Measurements from ENCODE around the gene LRRTM1. TPM values are rescaled to one million over a fixed set of nuclear protein-coding genes. Genes with fewer than 3 reads are reported as not detected.

Gene LRRTM1, protein sequence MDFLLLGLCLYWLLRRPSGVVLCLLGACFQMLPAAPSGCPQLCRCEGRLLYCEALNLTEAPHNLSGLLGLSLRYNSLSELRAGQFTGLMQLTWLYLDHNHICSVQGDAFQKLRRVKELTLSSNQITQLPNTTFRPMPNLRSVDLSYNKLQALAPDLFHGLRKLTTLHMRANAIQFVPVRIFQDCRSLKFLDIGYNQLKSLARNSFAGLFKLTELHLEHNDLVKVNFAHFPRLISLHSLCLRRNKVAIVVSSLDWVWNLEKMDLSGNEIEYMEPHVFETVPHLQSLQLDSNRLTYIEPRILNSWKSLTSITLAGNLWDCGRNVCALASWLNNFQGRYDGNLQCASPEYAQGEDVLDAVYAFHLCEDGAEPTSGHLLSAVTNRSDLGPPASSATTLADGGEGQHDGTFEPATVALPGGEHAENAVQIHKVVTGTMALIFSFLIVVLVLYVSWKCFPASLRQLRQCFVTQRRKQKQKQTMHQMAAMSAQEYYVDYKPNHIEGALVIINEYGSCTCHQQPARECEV
- not detected in 2 replicates for total RNA-seq

DNA sequence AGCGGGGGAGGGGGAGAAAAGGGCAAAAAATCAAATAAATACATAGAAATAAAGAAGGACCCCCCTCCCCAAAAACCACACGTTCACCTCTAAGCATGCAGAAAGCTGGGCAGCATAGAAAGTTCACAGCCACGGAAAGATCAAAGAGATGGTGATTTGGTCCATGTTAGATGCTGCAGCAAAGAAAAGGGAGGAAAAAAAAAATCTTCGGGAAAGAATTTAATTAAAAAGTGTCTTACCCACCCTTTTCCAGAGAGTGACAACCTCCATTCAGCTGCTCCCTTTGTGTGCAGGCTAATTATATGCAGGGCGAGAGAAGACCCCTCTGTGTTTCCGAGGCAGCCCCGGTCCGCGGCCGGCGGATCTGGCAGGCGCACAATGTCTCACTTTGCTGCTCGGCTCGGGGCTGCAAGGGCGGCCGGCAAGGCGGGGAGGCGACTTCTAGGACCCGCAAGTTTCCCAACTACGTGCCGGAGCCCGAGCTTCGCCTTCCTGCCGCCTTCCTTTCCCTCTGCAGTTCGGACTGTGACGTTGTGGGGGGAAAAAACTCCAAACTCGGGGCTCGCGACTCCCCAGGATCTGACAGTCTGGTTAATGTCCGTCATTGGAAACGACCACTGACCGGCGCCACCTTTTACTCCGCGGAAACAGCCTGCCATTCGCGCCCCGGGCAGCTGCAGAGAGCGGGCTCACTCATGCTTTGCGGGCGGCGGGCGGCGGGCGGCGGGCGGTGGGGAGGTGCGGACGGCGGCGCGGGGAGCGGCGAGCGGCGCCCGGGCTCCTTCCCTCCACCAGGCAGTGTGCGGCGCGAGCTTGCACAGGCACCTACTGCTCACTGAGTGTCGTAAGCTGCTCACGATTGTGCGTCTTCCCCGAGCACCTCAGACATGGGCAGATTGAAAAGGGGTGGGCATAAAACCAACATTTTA is at the start of gene LRRTM1:
Gene LRRTM1, minus strand, starts transcription at position 844 of the 929 bp plus-strand sequence. CDS start 933 bp downstream, outside the sequence.
- intact Hi-C loops (cut with micrococcal nuclease): no loop called here

DNA sequence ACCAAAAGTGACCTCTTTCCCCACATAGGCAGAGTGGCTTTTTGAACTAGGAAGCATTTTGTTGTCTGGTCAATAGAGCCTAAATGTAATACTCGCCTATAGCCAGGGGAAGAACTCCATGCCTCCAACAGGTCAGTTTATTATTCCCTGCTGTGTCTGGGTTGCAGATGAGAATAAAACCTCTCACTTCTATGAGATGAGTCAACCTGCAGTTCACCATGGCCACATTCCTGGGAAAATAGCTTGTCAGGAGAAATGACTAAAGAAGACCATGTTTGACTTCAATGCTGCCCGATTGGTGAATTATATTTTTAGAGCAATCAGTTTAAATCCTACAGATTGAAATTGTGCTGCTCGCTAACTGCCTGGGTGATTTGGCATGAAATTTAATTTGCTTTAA is 46.7 kb upstream of the LRRTM1 start:
- intact Hi-C loops (cut with micrococcal nuclease): no loop called here

DNA sequence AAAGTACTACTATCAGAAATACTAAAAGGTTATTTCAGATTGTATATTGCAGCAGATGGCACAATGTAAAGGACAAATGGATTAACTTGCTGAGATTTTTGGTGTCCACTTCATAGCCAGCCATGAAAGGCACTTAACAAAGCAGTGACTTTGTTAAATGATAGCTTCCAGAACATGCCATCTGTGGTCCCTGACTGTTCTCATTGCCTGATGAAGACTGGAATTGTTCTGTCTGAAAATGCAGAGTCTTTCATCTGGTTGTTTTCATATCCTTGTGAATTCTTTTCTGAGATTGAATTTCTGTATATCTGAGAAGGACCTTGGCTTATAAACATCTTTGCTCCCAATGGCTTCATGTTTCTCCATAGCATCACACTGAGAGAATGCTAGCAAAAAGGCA is 44.4 kb upstream of the LRRTM1 start:
- intact Hi-C loops (cut with micrococcal nuclease): no loop called here

DNA sequence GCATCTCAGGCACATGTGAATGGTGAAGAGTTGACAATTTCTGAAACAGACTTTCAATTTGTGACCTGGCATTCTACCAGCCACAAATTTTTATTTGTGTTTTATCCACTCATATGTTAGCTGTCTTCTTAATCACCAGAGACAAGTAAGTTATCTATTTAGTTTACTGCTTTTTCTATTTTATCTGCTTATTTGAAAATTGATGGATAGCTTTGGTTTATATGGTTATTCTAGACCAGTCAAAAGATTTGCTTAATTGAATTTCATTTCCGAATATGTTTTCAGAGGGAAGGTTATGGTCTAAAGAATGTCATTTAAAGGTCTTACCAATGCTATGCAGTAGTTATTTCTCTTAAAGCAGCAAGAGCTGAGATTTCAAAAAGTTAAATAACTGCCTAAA is 43.5 kb upstream of the LRRTM1 start:
- intact Hi-C loops (cut with micrococcal nuclease): no loop called here

DNA sequence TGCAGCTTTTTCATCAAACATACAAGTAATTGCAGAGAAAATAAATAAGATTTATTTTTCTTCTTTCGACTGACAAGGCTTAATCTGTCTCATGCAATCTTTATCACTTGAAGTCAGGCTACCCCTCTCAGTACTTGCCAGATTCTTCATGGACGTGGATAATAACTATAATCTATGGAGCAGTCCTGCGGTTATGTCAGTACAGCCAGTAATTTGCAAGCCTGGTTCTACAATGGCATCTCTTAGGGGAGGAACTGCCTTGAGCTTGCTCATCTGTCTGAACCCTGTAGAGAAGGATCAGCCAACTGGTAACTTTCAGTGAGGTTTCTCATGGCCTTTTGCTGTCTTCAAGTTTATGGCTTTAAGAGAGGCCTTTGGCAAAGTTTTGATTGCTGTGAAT is 35.5 kb upstream of the LRRTM1 start:
- intact Hi-C loops (cut with micrococcal nuclease): no loop called here

GRCh38 chr2:80338794-80339193 is 34.2 kb upstream of the LRRTM1 start:
- intact Hi-C loops (cut with micrococcal nuclease): no loop called here

DNA sequence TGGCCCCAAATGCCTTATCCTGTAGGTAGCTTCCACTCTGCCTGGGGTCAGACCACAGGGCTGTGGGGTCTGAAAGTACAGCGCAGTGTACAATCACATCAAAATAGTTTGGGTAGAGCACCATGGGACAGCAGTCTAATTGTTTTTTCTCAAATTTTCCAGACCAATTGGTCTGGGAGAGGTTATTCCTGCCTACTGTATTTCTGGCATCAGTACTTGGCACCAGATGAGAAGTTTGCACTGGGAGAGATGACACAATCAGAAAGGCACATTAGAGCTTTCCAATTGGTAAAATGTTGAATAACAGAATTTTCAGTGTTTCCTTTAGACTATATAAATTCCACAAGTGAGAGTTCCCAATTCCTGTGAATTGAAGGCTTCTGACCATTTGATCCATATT is 30.9 kb upstream of the LRRTM1 start:
- intact Hi-C loops (cut with micrococcal nuclease): no loop called here

DNA sequence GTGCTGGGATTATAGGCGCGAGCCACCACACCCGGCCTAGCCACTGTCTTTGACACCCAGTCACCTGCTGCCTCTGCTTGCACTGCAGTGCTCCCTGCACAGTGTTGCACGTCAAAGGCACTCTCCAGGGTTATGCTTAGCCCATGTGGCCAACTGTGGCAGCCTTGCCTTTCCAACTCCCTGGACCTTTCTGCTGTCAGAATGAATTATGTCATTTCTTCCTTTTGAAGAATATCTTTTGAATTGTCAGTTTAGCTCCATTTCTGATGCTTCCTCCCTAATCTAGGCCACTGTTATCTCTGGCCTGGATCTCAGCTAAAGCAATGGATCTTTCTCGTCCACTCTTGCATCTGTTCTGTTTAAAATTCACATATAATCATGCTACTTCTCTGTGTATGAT is 29.3 kb upstream of the LRRTM1 start:
- intact Hi-C loops (cut with micrococcal nuclease): no loop called here

DNA sequence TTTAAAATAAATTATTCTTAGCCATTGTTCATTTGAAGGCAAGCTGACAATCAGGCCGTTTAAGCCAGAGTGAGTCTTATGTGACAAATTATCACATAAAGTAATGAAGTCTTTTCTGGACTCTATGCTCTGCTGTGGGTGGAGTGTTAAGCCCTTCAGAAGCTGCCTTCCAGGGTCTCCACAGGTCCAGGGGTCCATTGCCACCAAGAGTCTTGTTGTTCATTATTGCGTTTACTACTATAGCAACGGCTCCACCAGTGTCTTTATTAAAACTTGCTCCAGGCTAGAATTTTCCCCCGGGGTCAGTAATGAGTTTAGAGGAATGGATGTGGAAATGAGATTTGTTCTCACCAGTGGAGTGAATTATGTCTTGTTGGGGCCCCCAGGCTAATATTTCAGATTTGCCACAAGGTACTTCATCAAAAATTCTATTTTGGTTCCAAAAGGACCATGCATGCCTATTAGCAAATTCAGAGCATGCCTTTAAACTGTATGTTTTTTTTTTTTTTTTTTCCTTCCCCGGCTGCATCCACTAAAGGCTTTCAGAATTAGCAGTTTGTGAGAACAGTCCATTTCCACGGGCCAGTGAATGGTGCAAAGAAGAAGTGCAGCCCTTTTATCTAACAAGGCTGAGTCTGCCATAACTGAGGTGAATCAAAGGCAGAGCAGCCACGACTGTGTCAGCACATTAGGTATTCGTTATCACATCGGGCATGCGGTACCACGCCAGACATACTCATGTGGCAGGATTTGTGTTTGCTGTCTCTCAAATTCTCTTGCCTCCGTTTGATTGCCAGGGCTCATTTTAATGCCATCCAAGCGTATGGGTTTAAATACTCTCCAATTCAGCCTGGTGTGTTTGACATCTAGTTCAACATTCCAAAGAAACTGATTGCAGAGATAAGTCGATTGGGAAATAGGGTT is 26.2 kb upstream of the LRRTM1 start:
- intact Hi-C loops (cut with micrococcal nuclease): no loop called here

DNA sequence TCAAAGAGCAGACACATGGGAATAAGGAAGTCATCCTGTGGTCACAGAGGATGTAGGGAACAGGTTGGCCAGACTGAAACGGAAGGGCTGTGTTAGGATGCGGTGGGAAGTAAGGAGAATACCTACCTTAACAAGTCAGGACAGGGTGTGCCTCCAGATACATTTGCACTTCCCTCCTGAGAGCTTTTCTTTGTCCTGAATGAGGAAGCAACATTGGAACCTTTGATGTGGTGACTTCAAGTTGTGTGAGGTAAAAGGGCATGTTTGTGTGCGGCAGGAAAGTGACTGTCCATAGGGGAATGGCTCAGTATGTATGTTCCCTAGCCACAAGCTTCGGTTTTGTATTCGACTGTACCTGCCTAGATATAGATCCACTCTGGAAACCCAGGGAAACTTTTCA is 24.9 kb upstream of the LRRTM1 start:
- intact Hi-C loops (cut with micrococcal nuclease): no loop called here

GRCh38 chr2:80328159-80328571 is 23.6 kb upstream of the LRRTM1 start:
- intact Hi-C loops (cut with micrococcal nuclease): no loop called here

DNA sequence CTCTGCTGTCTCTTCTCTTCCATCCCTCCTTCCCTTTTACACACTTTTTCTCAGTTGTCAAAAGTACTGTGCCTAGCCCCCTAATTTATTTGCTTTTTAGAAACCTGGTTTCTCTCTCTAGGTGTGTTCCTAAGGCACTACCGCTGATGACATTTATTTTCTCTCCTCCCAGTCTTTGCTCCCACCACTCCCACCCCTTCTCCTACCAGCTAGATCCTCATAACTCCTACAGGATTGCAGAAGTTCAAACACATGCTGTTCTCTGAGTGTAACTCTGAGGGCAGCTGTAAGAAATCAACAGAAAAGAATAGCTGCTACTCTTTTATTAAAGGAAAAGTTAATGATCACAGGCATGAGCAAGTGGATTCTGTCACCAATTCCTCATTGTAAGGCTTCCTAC is 22.3 kb upstream of the LRRTM1 start:
- intact Hi-C loops (cut with micrococcal nuclease): no loop called here

DNA sequence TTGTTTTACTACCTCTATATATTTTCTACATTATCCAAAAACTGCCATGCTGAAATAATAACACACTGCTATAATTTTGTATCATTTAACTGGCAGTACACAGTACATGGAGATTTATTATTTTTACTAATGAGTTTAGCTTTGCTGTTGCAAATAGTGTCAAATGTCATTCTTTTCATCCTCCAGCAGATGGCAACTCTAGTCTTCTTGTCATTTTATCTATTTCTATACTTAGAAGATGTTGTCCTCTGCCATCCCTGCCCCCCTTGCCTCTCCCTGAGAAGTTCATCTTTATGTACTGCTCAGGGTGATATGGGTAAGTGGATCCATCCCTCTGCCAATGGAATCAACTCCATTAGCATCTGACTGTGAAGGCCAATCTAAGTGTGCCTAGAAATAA is 21.7 kb upstream of the LRRTM1 start:
- intact Hi-C loops (cut with micrococcal nuclease): no loop called here

DNA sequence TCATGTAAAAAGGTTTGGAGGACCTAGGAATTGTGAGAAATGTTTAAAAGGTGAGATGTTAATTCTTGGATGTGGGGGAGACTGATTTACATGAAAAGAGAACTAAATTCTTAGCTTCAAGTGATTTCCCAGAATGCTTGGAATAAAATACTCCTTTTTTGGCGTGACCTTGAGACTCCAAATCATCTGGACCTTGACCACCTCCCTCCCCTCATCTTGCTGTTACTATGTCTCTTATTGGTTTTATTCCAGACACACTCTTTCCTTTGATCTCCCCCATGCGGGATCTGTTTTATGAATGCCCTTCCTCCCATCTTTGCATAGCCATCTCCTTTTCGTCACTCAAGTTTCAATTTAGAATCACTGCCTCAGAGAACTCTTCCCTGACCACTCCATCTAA is 20.0 kb upstream of the LRRTM1 start:
- intact Hi-C loops (cut with micrococcal nuclease): loop anchor here (2.0 kb wide), 1 partner anchor 70 kb away; no protein-coding TSS in a partner anchor

GRCh38 chr2:80323610-80324009 is 19.1 kb upstream of the LRRTM1 start:
- intact Hi-C loops (cut with micrococcal nuclease): loop anchor here (2.0 kb wide), 1 partner anchor 69 kb away; no protein-coding TSS in a partner anchor

DNA sequence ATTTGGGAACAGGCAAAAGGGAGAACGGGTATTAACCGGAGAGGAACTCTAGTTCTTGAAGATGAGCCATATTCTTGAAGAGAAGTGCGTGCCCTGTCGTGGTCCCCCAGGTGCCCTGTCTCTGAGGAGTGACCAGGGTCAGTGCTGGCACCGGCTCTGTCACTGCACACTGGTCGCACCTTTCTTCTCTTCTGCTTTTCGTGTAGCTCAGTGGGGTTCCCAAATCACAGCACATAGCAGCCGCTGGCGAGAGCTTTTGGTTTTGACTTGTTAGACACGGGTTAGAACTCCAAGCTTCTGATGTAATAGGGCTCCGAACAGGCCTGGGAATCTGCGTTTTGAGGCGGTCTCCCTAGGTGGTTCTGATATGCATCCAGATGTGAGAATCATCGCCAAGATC is 18.4 kb upstream of the LRRTM1 start:
- intact Hi-C loops (cut with micrococcal nuclease): no loop called here

- intact Hi-C loops (cut with micrococcal nuclease): no loop called here
Observed at GRCh38 chr2:80322311-80322920, 17.9 kb upstream of the LRRTM1 start.

- intact Hi-C loops (cut with micrococcal nuclease): no loop called here
Observed at GRCh38 chr2:80312282-80312839, 7.8 kb upstream of the LRRTM1 start.

DNA sequence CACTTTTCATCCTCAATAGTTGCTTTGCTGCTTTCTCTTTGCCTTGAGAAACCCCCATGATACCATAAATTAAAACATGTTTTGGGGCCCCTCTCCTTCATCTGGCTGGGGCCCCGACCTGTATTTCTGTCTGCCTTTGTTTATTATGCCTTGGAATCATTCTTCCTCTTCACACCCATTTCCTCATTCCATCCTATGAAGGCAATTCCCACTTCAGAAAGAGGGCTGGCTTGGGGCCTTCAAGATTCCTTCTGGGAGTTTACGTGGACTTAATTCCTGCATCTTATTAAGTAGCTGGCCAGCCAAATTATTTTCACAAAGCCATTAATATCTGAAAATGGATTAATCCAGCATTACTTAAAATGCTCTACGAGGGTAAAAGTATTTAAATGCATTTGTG is 6.8 kb upstream of the LRRTM1 start:
- intact Hi-C loops (cut with micrococcal nuclease): no loop called here
